Esophagus (tissue), 2 donors: ENCODE data around the gene SERPINA5. TPM values are rescaled to one million over a fixed set of nuclear protein-coding genes. Genes with fewer than 3 reads are reported as not detected.

Experiments used
- H3K27ac ChIP-seq, 2 donors: one replicate each; pipeline ENCODE4 v1.5.1; 2013; ENCODE audit warnings: low read depth in 2 of 2, mild to moderate bottlenecking in 2 of 2, inconsistent platforms in 1 of 2, low read length in 1 of 2, moderate library complexity in 1 of 2
- H3K27me3 ChIP-seq, 2 donors: one replicate each; pipeline ENCODE4 v1.6.1; 2013; ENCODE audit warnings: low read length in 2 of 2, control low read depth in 1 of 2, mild to moderate bottlenecking in 1 of 2; ENCODE audit not compliant: insufficient read depth in 2 of 2, control insufficient read depth in 1 of 2
- H3K36me3 ChIP-seq, 2 donors: one replicate each; pipeline ENCODE4 v1.6.1; 2013; ENCODE audit warnings: low read length in 1 of 2; ENCODE audit not compliant: control insufficient read depth in 2 of 2, insufficient read depth in 2 of 2
- H3K4me1 ChIP-seq, 2 donors: one replicate each; pipeline ENCODE4 v1.6.1; 2013; ENCODE audit warnings: low read length in 1 of 2; ENCODE audit not compliant: control insufficient read depth in 2 of 2, insufficient read depth in 2 of 2
- H3K4me3 ChIP-seq, 2 donors: one replicate each; pipeline ENCODE4 v1.5.1; 2013; ENCODE audit warnings: low read length in 2 of 2, mild to moderate bottlenecking in 2 of 2, low read depth in 1 of 2, moderate library complexity in 1 of 2
- H3K9me3 ChIP-seq, 2 donors: one replicate each; pipeline ENCODE4 v1.6.1; 2013; ENCODE audit warnings: mild to moderate bottlenecking in 2 of 2, low read depth in 1 of 2, low read length in 1 of 2, moderate library complexity in 1 of 2; ENCODE audit not compliant: control insufficient read depth in 2 of 2, insufficient read depth in 1 of 2
- WGBS, 2 donors: extraction: QIAGEN DNeasy Blood & Tissue Kit; methylation state at CpG; one replicate each; pipeline ENCODE4 v1.1.7; 2013; 5-methylcytosine and 5-hydroxymethylcytosine counted together
- polyA plus RNA-seq, 2 donors: library from polyadenylated mRNA; stranded (reverse); fragments of 200-250 nt; gene quantifications; one replicate each; pipeline ENCODE4 v1.2.3, GENCODE V29; 2013
- donor health status: healthy with polysubstance abuse.
- donor health status: Bipolar disorder and iron deficiency.

SERPINA5 gene
- polyA plus RNA-seq, 2 donors = 0.10 to 0.16 TPM

DNA sequence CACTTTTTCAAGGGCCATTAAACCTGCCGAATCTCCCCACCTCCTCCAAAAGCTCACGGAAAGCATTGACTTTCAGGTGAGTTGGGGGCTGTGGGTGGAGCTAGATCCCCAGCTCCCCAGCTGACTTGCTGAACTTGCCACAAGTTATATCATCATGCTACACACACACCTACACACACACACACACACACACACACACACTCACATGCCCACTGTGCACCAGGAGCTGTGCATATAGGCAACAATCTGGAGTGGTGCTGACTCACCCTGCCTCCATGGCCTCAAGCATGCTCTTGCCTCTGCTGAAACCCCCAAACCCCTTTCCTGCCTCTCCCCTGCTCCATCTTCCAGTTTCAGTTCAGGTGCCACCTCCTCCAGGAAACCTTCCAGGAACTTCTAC lies 57.1 kb downstream of the SERPINA5 start:
- no peaks in the 10 kb centered on the region for H3K9me3 ChIP-seq
- no peak overlapping the region for H3K27ac ChIP-seq
- H3K27me3 ChIP-seq = no peaks in the 10 kb centered on the region
- 62 to 73% methylated on average over 2 of the region's 2 CpGs for WGBS, 2 donors
- H3K36me3 ChIP-seq = no peaks in the 10 kb centered on the region
- H3K4me3 ChIP-seq = no peak overlapping the region
- H3K4me1 ChIP-seq = no peaks in the 10 kb centered on the region

DNA sequence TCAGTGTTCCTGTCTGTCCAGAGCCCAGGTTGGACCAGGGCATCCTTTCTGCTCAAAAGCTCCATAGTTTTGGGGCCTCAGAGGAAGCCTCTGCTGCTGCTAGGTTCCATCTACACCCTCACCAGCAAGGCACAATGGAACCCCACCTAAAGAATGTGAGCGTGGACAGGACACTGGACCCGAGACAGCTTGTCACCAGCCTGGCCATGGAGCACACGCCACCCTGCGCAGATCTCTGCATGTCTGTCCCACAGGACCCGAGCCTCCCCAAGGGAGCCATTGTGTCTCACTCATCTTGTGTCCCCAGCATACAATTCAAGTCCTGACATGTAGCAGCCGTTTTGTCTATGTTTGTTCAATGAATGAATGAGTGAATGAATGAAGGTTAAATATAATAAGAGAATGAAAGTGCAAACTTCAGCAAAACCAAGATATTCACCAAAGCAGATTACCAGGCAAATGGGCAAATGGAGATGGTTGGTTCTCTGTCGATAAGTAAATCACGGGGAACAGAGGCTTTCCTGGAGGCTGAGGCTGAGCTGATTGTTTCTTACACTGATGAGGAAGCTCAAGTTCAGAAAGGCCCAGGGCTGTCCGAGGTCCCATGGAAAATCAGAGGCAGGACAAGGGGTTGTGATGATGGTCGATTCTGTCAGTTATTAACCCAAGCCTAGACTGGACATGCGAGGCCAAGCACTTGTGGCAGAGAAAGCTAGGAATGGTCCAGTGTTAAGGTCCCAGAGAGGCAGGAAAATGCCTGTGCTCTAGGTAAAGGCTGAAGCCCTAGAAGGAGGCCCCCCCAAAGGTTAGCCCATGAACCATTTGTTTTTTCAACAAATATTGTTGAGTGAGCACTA lies 58.0 kb downstream of the SERPINA5 start:
- no peaks in the 10 kb centered on the region for H3K9me3 ChIP-seq
- H3K27me3 ChIP-seq = no peaks in the 10 kb centered on the region

GRCh38 chr14:94640721-94641631 lies 59.8 kb downstream of the SERPINA5 start:
- Histone ChIP-seq H3K4me3 (no peak overlapping the region), H3K36me3 (no peaks in the 10 kb centered on the region), H3K4me1 (no peaks in the 10 kb centered on the region), H3K27ac (no peak overlapping the region), H3K9me3 (no peaks in the 10 kb centered on the region), H3K27me3 (no peaks in the 10 kb centered on the region)
- 86 to 89% methylated on average over 10 of the region's 10 CpGs for WGBS, 2 donors

More for the DNA sequence above, 58.0 kb downstream of the SERPINA5 start:
- 81 to 87% methylated on average over 11 of the region's 11 CpGs for WGBS, 2 donors
- H3K36me3 ChIP-seq = no peaks in the 10 kb centered on the region
- H3K4me1 ChIP-seq = no peaks in the 10 kb centered on the region
- no peak overlapping the region for H3K27ac ChIP-seq
- H3K4me3 ChIP-seq = no peak overlapping the region

GRCh38 chr14:94641632-94641955 lies 60.4 kb downstream of the SERPINA5 start:
- Histone ChIP-seq H3K9me3 (no peaks in the 10 kb centered on the region), H3K27ac (no peak overlapping the region), H3K4me3 (no peak overlapping the region), H3K4me1 (no peaks in the 10 kb centered on the region), H3K36me3 (no peaks in the 10 kb centered on the region), H3K27me3 (no peaks in the 10 kb centered on the region)
- 94 to 96% methylated on average over 12 of the region's 12 CpGs for WGBS, 2 donors

Other genes with a start within 250 kb of the SERPINA5 start
- not detected for gene SERPINA2, start 214.7 kb upstream of the SERPINA5 start, polyA plus RNA-seq
- gene SERPINA1, start 192.8 kb upstream of the SERPINA5 start, polyA plus RNA-seq = 1 to 10 TPM; 1.5 to 2.2 TPM
- gene SERPINA11, start 128.6 kb upstream of the SERPINA5 start, polyA plus RNA-seq = under 1 TPM; 0.12 to 0.27 TPM
- gene SERPINA9, start 105.2 kb upstream of the SERPINA5 start, polyA plus RNA-seq = not detected
- not detected for gene SERPINA12, start 72.0 kb upstream of the SERPINA5 start, polyA plus RNA-seq
- not detected for gene SERPINA4, start 20.0 kb upstream of the SERPINA5 start, polyA plus RNA-seq
- gene SERPINA3, start 31.0 kb downstream of the SERPINA5 start, polyA plus RNA-seq = 10 to 100 TPM in 1 of 2 donors, 1 to 10 TPM in 1; 8.9 to 30.5 TPM
- under 1 TPM in 1 of 2 donors, not detected in 1; 0.04 TPM for gene GSC, start 188.7 kb downstream of the SERPINA5 start, polyA plus RNA-seq